Prostate gland (tissue), 2 donors: ENCODE data around the gene ARHGEF19.

ENCODE experiments used
- CTCF ChIP-seq, 4 experiments: fragments of 200-600 bp in 2 of 4; fragments of 450-650 bp in 2 of 4; sonication (generic) in 2 of 4; IDR thresholded peaks; 1 replicate in 3 of 4; 2 replicates in 1 of 4; pipeline ENCODE4 v1.5.1; 2016 to 2019; ENCODE audit warnings: antibody characterized with exemption in 4 of 4, mild to moderate bottlenecking in 2 of 4, moderate library complexity in 2 of 4
- POLR2A ChIP-seq: fragments of 450-650 bp; IDR thresholded peaks from one replicate; pipeline ENCODE4 v1.6.1; 2016; ENCODE audit warnings: antibody characterized with exemption, mild to moderate bottlenecking
- POLR2AphosphoS5 ChIP-seq: sonication (generic); formaldehyde crosslinking; IDR thresholded peaks from one replicate; pipeline ENCODE4 v1.6.1; 2017; ENCODE audit warnings: antibody characterized with exemption

GRCh38 chr1:16199157-16199501, 13.3 kb downstream of the ARHGEF19 start:
- TF ChIP-seq CTCF (IDR thresholded peaks at IDR 0.05) (no peak), POLR2A (no peak), POLR2AphosphoS5 (no peak)
